Measurements from ENCODE around the gene CD19.
A peak's percentile ranks its signal among the peaks of the same experiment; 100 is the strongest.

GRCh38 chr16:28981517-28981916, 49.7 kb downstream of the CD19 start:
- TF ChIP-seq CTCF (conservative IDR thresholded peaks at IDR 0.05 in 1 of 2, IDR thresholded peaks at IDR 0.05 in 1 of 2; ENCODE audit: extremely low read depth in 1 of 2, insufficient read depth in 1 of 2, low read depth in 1 of 2, low read length in 2 of 2) (peak; percentile 55 to 72), EZH2 (IDR thresholded peaks at IDR 0.05; ENCODE audit: borderline replicate concordance, low read length) (no peak)
